Effector CD4-positive, alpha-beta T cell (primary cell): Measurements from ENCODE around the gene KIF14.
"Not testable (repeated sequence)": the region's sequence is repeated elsewhere in the genome, so short reads cannot be mapped to it uniquely, and the experiment has no call there.

ENCODE experiments used
- DNase-seq: peaks from one replicate; pipeline ENCODE4 v3.0.0-alpha.2; 2020

KIF14 gene

DNA sequence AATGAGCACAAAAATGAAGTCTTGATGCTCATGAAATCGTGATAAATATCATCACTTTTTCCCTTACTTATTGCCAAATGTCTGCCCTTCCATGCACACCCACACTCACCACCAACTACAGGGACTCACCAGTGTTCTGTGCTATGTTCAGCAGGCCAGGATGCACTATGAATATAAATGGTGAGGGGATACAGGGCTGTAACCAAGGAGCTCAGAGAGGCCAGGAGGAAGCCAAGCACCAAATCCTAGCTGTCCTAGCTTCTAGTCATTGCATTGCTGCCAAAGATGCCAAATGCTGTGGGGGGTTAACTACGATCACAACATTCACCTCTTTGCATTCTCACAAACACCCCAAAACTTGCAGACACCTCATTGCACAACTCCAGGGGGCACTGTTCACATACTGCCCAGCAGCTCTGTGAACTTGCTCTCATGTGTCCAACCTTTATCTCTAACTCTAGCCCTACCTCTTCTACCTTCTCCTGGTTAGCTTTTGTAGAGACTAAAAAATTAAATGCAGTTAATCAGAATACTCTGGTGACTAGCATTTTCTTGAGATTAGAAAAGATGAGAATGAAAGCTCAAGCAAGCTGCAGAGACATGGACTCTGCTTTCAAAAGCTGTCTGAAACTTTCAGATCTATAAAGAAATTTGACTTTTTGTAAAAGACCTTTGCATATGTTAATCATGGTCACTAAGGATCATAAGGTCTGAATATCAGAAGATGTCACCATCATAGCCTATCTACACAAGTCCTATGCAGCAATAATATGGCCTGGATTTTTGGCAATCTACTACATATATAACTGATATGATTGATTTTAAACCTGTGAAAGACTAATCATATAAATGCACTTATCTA, 13.9 kb upstream of the KIF14 start:
- DNase-seq, result no peak

DNA sequence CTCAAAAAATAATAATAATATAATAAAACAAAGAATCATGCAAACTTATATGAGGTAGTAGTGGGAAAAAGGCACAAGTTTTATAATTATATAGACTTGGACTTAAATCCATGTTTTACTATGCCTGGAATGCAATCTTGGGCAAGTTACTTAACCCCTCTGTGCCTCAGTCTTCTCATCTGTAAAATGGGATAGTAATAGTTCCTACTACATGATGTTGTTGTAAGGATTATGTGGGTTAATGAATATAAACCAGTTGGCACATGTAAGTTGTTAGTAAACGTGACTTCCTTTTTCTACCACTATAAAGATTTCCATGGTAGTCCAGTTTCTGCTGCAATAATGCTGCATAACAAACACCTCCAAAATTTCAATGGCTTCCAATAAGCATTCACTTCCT, 10.8 kb upstream of the KIF14 start:
- DNase-seq, result no peak

- DNase-seq, result not testable (repeated sequence)
These were observed 10.0 kb upstream of the KIF14 start for GRCh38 chr1:200630515-200630899.

DNA sequence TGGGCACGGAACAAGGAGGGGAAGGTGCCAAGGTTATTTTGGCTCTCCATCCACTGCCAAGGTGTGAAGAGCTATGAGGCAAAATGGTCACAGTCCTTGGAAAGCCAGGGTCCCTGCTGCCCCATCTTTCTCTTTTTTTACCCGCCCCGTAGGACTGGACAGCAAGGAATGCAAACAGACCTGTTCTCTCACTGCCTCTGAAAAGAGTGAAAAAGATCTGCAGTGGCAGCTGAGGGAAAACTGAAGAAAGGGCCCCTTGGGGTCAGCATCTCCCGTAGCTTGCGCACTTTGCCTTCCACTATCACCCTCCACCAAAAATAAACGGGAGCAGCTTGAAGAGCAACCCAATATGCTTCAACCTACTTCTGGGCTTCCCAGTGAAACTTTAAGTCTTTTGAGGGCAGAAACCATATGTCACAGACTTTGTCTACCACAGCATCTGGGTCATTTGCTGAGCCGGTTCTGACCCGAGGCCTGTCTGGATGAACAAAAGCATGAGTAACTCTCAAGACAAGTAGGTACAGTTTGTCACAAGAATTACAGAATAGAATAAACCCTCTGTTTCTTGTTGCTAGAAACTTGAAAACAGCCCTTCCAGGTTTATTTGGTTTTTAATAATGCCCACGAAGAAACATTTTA, 9.4 kb upstream of the KIF14 start:
- DNase-seq, result no peak

GRCh38 chr1:200628223-200628881, 7.8 kb upstream of the KIF14 start:
- DNase-seq, result no peak

- no peak for DNase-seq
These were observed 7.1 kb upstream of the KIF14 start for GRCh38 chr1:200627575-200628222.

GRCh38 chr1:200626853-200627534, 6.4 kb upstream of the KIF14 start:
- no peak for DNase-seq

DNA sequence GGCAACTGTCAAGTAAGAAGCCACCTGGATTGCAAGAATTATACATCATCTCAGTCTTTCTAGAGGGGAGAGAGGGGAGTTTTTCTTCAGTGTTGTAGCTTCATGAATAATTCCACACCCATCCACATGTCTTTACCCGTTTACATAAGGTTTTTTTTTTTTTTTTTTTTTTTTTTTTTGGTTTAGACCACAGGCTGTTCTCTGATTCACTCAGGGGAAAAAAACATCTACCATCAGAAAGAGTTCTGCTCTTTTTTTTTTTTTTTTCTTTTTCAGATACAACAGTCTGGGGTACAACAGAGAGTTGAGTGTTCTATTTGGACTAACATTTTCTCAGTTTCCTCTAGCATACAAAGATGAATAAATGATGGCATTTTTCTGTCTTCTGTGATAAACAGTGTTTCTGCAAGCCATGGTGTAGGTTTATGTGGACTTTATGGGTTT, 4.9 kb upstream of the KIF14 start:
- DNase-seq, result no peak

- DNase-seq, result no peak
These were observed 4.3 kb upstream of the KIF14 start for GRCh38 chr1:200624679-200625335.

GRCh38 chr1:200619894-200620272, 668 bp downstream of the KIF14 start:
- DNase-seq, result no peak

DNA sequence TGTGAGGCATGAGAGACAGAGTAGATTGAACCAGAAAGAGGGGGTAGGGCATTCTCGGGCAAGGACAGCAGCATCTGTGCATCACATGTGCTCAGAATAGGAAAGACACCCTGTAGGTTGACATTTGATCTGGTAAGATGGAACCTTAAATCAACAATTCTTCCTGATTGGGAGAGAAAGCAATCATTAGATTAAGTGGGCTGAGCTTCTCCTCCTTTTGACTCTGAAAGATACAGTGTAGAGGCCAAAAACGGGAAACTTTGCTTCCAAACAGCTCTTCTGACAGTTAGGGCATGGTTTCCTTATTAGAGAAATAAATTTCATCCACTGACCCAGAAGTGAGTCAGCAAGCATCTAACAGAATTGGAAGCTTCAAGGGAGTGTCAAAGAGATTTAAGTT, 9.7 kb downstream of the KIF14 start:
- DNase-seq, result no peak

- no peak for DNase-seq
These were observed 17.9 kb downstream of the KIF14 start for GRCh38 chr1:200602632-200603031.

DNA sequence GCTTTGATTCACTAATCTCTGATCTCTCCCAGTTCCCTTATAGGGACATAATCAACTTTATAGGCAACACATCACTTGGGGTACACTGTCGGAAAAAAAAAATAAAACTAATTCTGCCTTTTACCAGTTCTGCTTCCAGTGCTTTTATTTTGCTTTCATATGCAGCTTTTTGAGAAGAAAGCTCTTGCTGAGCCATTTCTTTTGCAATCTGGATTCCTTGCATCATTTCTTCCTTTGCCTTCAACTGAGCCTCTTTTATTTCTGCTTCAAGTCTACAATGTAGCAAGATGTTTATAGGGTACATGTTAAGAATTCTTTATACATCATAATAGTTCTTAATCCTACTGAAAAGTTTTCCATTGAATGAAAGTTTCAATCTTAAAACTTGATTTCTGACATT, 30.6 kb downstream of the KIF14 start:
- DNase-seq, result no peak

DNA sequence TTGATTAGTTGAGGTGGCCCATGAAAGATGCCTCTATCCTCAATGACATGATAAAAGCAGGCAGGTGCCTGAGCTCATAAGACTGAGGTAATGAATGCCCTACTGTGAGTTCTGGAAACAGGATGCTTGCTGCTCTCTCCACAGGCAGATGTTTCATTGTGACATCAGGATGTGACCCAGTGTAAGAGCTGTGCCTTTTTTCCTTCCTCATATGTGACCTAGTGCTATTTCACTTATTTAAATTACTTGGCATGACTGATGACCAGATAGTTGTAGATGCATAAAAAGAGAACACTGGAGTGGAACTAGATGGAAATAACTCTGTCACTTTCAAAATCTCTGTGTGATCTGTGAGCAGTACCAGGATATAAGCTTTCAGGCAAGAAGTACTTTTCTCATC, 31.9 kb downstream of the KIF14 start:
- no peak for DNase-seq

DNA sequence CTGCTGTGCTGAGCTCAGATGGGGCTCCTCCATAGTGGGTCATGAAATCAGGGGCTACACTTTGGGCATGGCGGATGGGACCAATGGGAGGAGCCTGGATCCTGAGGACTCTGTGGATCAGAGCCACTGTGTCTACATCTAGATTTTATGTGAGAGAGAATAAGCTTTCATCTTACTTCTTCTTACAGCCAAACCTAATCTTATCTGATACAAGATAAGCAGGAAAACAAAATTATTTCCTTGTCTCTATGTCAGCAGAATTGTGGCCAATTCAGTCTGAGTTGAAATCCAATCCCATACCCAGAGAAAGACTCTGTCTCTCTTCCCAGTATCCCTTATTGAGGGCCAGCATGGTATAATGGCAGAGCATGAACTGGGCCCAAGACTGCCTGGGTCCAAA, 56.2 kb downstream of the KIF14 start:
- no peak for DNase-seq

DNA sequence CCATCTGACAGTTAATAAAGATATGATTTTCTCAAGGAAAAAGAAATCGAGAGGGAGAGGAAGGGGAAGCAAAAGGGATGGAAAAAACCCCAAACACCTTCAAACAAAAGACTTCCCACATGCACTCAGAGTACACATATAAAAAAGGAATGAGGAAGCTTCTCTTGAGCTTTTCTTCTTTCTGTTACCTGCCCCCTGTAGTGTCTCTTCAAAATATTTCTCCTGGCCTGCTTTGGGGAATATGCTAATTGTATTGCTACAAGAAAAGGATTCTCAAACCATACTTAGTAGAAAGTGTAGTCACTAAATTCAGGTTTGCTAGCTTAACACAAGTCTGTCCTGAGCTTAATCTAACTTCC, 58.7 kb downstream of the KIF14 start:
- DNase-seq, result no peak

DNA sequence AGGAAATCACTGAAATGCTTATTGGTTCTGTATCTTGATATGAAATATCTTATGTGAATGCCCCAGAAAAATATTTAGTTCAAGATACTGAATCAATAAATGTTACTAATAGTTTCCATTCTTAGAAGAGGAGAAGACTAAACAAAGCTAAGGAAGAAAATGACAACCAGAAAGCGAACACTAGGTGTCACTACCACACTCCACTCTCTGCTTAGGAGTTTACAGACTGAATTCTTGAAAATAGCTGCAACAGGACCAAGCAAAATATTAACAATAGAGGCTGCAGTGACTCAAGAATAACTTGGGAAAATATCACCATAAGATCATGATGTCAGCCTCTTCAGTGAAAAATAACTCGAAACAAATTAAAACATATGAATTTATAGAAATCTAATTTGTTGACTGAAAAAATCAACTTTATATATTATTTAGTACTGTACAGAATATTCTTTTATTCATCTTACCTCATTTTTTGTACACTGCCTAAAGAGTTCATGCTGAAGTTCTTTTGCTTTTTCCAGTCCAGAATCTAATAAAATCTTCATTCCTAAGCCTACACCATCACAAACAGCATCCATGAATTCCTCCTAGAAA, 61.6 kb downstream of the KIF14 start:
- DNase-seq, result no peak

- DNase-seq, result no peak
These were observed 64.5 kb downstream of the KIF14 start for GRCh38 chr1:200556002-200556401.

GRCh38 chr1:200552737-200553136, 67.8 kb downstream of the KIF14 start:
- not testable (repeated sequence) for DNase-seq

- no peak for DNase-seq
These were observed 70.2 kb downstream of the KIF14 start for GRCh38 chr1:200550367-200550766.

DNA sequence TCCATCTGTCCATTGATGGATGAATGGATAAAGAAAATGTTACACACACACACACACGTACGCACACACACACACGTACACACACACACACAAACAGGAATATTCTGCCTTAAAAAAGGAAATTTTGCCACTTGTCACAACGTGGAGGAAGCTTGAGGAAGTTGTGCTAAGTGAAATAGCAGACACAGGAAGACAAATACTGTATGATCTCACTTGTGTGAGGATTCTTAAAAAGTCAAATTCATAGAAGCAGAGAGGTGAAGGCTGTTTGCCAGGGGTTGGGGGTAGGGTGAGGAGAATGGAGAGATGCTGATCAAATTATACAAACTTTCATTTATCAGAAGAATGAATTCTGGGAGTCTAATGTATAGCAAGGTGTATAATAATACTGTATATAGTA, 73.2 kb downstream of the KIF14 start:
- DNase-seq, result no peak

GRCh38 chr1:200546577-200546976, 74.0 kb downstream of the KIF14 start:
- no peak for DNase-seq
